Measurements from ENCODE around the gene TRDN.

Gene TRDN

DNA sequence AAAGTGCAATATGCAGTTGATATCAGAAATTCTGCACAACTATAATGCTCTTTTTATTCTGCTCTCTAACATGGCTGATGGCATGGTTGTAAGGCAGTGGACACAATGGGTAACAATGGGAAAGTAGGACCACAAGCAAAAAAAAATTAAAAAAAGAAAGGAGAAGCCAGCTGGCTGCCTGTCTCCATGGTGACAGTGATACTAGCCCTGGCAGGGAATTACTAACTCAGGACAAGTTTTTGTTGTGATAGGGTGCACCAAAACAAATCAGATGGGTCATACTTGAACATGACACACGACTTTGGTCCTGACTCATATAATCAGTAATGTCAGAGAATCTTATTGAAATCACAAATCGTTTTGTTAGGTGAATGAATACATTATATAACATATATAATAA, 169.4 kb downstream of the TRDN start (continued):
- TF ChIP-seq ZNF404 (tag by site-specific recombination; IDR thresholded peaks at IDR 0.05), result no peak
- TF ChIP-seq, protein P1, sequence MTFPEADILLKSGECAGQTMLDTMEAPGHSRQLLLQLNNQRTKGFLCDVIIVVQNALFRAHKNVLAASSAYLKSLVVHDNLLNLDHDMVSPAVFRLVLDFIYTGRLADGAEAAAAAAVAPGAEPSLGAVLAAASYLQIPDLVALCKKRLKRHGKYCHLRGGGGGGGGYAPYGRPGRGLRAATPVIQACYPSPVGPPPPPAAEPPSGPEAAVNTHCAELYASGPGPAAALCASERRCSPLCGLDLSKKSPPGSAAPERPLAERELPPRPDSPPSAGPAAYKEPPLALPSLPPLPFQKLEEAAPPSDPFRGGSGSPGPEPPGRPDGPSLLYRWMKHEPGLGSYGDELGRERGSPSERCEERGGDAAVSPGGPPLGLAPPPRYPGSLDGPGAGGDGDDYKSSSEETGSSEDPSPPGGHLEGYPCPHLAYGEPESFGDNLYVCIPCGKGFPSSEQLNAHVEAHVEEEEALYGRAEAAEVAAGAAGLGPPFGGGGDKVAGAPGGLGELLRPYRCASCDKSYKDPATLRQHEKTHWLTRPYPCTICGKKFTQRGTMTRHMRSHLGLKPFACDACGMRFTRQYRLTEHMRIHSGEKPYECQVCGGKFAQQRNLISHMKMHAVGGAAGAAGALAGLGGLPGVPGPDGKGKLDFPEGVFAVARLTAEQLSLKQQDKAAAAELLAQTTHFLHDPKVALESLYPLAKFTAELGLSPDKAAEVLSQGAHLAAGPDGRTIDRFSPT (tag by site-specific recombination; IDR thresholded peaks at IDR 0.05), result no peak
- no peak for TF ChIP-seq ZNF112 (tag by site-specific recombination; IDR thresholded peaks at IDR 0.05)
- no peak for TF ChIP-seq ZFHX2 (tag by site-specific recombination; conservative IDR thresholded peaks at IDR 0.05)
- no peak for TF ChIP-seq ZNF521 (tag by site-specific recombination; IDR thresholded peaks at IDR 0.05)
- TF ChIP-seq BCL11A (tag by site-specific recombination; IDR thresholded peaks at IDR 0.05; ENCODE audit: low read depth), result no peak

DNA sequence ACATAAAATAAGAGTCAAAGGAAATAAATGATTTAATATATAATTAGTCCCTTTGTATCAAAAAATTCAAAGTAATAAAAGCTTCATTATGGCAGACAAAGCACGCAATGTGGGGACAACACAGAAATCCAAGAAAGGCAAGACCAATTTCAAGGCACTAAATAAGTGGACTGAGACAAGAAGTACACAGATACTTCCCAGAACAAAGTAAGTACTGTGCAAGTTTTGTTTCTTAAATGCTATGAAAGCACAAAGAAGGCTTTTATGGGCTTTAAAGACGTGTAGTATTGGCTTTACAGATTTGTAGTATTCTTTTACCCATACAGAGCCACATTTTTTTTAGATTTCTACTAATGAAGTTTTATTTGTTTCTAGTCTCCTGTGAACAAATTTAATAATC, 174.6 kb downstream of the TRDN start:
- POLR2A ChIA-PET, result no interaction called here
- Histone ChIP-seq H3K36me3 (ENCODE audit: control insufficient read depth in 2 of 2, insufficient read depth in 1 of 2, low read length in 2 of 2) (no peaks in the 10 kb centered on the region), H3K9me3 (ENCODE audit: control insufficient read depth, insufficient read depth, low read depth, low read length) (no peaks in the 10 kb centered on the region), H3K27ac (ENCODE audit: extremely low read depth, low read depth, low read length) (no peak overlapping the region), H3K4me3 (ENCODE audit: low read depth, low read length) (no peak overlapping the region), H3K4me1 (ENCODE audit: control insufficient read depth, insufficient read depth, low read length) (no peaks in the 10 kb centered on the region)
- CTCF ChIA-PET, result no interaction called here
- no peak for TF ChIP-seq MZF1 (tag by site-specific recombination; IDR thresholded peaks at IDR 0.05; ENCODE audit: borderline replicate concordance)
- TF ChIP-seq ZNF423 (tag by site-specific recombination; IDR thresholded peaks at IDR 0.05), result no peak
- TF ChIP-seq ZNF114 (tag by site-specific recombination; IDR thresholded peaks at IDR 0.05), result no peak
- TF ChIP-seq ZNF10 (tag by site-specific recombination; IDR thresholded peaks at IDR 0.05), result no peak
- no peak for TF ChIP-seq ZNF555 (tag by site-specific recombination; conservative IDR thresholded peaks at IDR 0.05)
- no peak for TF ChIP-seq ZNF37A (tag by site-specific recombination; IDR thresholded peaks at IDR 0.05)
- TF ChIP-seq ZNF2 (tag by site-specific recombination; IDR thresholded peaks at IDR 0.05), result no peak
- no peak for TF ChIP-seq GLI4 (tag by site-specific recombination; IDR thresholded peaks at IDR 0.05)
- TF ChIP-seq SALL2 (tag by site-specific recombination; IDR thresholded peaks at IDR 0.05; ENCODE audit: borderline replicate concordance), result no peak
- TF ChIP-seq ZNF211 (tag by site-specific recombination; IDR thresholded peaks at IDR 0.05; ENCODE audit: low read depth), result no peak
- TF ChIP-seq, protein P2, sequence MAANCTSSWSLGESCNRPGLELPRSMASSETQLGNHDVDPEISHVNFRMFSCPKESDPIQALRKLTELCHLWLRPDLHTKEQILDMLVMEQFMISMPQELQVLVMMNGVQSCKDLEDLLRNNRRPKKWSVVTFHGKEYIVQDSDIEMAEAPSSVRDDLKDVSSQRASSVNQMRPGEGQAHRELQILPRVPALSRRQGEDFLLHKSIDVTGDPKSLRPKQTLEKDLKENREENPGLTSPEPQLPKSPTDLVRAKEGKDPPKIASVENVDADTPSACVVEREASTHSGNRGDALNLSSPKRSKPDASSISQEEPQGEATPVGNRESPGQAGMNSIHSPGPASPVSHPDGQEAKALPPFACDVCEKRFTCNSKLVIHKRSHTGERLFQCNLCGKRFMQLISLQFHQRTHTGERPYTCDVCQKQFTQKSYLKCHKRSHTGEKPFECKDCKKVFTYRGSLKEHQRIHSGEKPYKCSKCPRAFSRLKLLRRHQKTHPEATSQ (tag by site-specific recombination; IDR thresholded peaks at IDR 0.05), result no peak
- TF ChIP-seq, protein P3, sequence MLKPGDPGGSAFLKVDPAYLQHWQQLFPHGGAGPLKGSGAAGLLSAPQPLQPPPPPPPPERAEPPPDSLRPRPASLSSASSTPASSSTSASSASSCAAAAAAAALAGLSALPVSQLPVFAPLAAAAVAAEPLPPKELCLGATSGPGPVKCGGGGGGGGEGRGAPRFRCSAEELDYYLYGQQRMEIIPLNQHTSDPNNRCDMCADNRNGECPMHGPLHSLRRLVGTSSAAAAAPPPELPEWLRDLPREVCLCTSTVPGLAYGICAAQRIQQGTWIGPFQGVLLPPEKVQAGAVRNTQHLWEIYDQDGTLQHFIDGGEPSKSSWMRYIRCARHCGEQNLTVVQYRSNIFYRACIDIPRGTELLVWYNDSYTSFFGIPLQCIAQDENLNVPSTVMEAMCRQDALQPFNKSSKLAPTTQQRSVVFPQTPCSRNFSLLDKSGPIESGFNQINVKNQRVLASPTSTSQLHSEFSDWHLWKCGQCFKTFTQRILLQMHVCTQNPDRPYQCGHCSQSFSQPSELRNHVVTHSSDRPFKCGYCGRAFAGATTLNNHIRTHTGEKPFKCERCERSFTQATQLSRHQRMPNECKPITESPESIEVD (tag by site-specific recombination; IDR thresholded peaks at IDR 0.05), result no peak
- no peak for TF ChIP-seq ZNF670 (tag by site-specific recombination; IDR thresholded peaks at IDR 0.05; ENCODE audit: low read depth)
- TF ChIP-seq ZNF350 (tag by site-specific recombination; IDR thresholded peaks at IDR 0.05), result no peak
- TF ChIP-seq ZBTB17 (tag by site-specific recombination; IDR thresholded peaks at IDR 0.05), result no peak
- no peak for TF ChIP-seq ZBTB21 (tag by site-specific recombination; IDR thresholded peaks at IDR 0.05)
- TF ChIP-seq, protein P4, sequence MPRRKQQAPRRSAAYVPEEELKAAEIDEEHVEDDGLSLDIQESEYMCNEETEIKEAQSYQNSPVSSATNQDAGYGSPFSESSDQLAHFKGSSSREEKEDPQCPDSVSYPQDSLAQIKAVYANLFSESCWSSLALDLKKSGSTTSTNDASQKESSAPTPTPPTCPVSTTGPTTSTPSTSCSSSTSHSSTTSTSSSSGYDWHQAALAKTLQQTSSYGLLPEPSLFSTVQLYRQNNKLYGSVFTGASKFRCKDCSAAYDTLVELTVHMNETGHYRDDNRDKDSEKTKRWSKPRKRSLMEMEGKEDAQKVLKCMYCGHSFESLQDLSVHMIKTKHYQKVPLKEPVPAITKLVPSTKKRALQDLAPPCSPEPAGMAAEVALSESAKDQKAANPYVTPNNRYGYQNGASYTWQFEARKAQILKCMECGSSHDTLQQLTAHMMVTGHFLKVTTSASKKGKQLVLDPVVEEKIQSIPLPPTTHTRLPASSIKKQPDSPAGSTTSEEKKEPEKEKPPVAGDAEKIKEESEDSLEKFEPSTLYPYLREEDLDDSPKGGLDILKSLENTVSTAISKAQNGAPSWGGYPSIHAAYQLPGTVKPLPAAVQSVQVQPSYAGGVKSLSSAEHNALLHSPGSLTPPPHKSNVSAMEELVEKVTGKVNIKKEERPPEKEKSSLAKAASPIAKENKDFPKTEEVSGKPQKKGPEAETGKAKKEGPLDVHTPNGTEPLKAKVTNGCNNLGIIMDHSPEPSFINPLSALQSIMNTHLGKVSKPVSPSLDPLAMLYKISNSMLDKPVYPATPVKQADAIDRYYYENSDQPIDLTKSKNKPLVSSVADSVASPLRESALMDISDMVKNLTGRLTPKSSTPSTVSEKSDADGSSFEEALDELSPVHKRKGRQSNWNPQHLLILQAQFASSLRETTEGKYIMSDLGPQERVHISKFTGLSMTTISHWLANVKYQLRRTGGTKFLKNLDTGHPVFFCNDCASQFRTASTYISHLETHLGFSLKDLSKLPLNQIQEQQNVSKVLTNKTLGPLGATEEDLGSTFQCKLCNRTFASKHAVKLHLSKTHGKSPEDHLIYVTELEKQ (tag by site-specific recombination; IDR thresholded peaks at IDR 0.05; ENCODE audit: borderline replicate concordance), result no peak
- no peak for TF ChIP-seq HOXC10 (CRISPR knock-in tag; IDR thresholded peaks at IDR 0.05)
- no peak for TF ChIP-seq ZNF747 (tag by site-specific recombination; IDR thresholded peaks at IDR 0.05)

Data from HEK293 (cell line).